K562 (cell line): Measurements from ENCODE around the gene ASB2. TPM values are rescaled to one million over a fixed set of nuclear protein-coding genes. Genes with fewer than 3 reads are reported as not detected.

ENCODE experiments used
- ATAC-seq: fragments of 200-7000 bp; cut with Tn5 transposase; 3 replicates; pipeline ENCODE4 v1.9.1; 2020; ENCODE audit warnings: moderate library complexity
- BruUV-seq: library from RNA; stranded (reverse); fragments of 400-500 nt; replicated peaks from 2 replicates; lab custom pipeline; 2021; lab: Mats Ljungman, UMichigan
- CTCF ChIA-PET: fragments of 300-600 bp; formaldehyde crosslinking; extraction: SDS; loops from one replicate; lab custom pipeline; 2021; ENCODE audit warnings: low intra/inter-chr PET ratio; lab: Yijun Ruan, JAX
- POLR2A ChIA-PET: fragments of 300-600, 350-650 bp; sonication (Branson Sonifier 250); formaldehyde crosslinking; extraction: SDS; loops from one replicate; lab custom pipeline; 2021; ENCODE audit warnings: antibody characterized with exemption, inconsistent platforms; lab: Yijun Ruan, JAX
- DNase-seq, 4 experiments: peaks; one replicate each; pipeline versions ENCODE4 v3.0.0 to v3.0.0-alpha.2; 2011 to 2018; ENCODE audit warnings: low spot score in 3 of 4, mixed read lengths in 3 of 4; ENCODE audit errors: extremely low read depth in 1 of 4
- FAIRE-seq: peaks from 2 replicates; lab custom pipeline; 2011; peaks lifted over from hg19 to GRCh38; lab: Jason Lieb, UNC
- H2AFZ ChIP-seq: 2 replicates; pipeline ENCODE4 v1.6.0; 2011; ENCODE audit warnings: low read depth, low read length, control low read depth, inconsistent platforms
- H3K27ac ChIP-seq: fragments of 200-600 bp; 3 replicates; pipeline ENCODE4 v1.8.0; 2011; ENCODE audit warnings: low read depth, mild to moderate bottlenecking, control low read depth, inconsistent platforms, low read length, moderate library complexity, mixed read lengths; ENCODE audit errors: extremely low read depth
- H3K27me3 ChIP-seq, 2 experiments: fragments of 300-600 bp in 1 of 2; 2 replicates in 1 of 2; 3 replicates in 1 of 2; pipeline versions ENCODE4 v1.6.0 to v1.8.0; 2011; ENCODE audit warnings: inconsistent platforms in 2 of 2, low read length in 2 of 2, mild to moderate bottlenecking in 1 of 2, mixed read lengths in 1 of 2, moderate library complexity in 1 of 2; ENCODE audit not compliant: control insufficient read depth in 2 of 2, insufficient read depth in 2 of 2
- H3K36me3 ChIP-seq: fragments of 300-600 bp; 3 replicates; pipeline ENCODE4 v1.8.0; 2011; ENCODE audit warnings: mild to moderate bottlenecking, low read length, inconsistent platforms; ENCODE audit not compliant: control insufficient read depth, insufficient read depth
- H3K4me1 ChIP-seq, 2 experiments: fragments of 200-600 bp in 1 of 2; replicated peaks in 1 of 2; 2 replicates in 1 of 2; 3 replicates in 1 of 2; pipeline versions ENCODE4 v1.5.1 to v1.8.0; 2011; ENCODE audit warnings: inconsistent platforms in 2 of 2, low read length in 2 of 2, mild to moderate bottlenecking in 1 of 2, mixed read lengths in 1 of 2, moderate library complexity in 1 of 2; ENCODE audit not compliant: control insufficient read depth in 2 of 2, insufficient read depth in 2 of 2
- H3K4me2 ChIP-seq: 2 replicates; pipeline ENCODE4 v1.6.1; 2011; ENCODE audit warnings: low read length, control low read depth, inconsistent platforms, mixed read lengths; ENCODE audit not compliant: insufficient read depth
- H3K4me3 ChIP-seq: fragments of 200-600 bp; sonication (generic), shearing (Covaris generic); 2 replicates; pipeline ENCODE4 v1.5.1; 2016; ENCODE audit warnings: control low read depth, inconsistent platforms
- H3K79me2 ChIP-seq: fragments of 200-600 bp; 3 replicates; pipeline ENCODE4 v1.8.0; 2011; ENCODE audit warnings: low read length, inconsistent platforms; ENCODE audit not compliant: control insufficient read depth, insufficient read depth
- H3K9ac ChIP-seq, 2 experiments: 2 replicates each; pipeline versions ENCODE4 v1.6.0 to v1.6.1; 2011; ENCODE audit warnings: low read depth in 2 of 2, low read length in 2 of 2, control low read depth in 1 of 2, inconsistent platforms in 1 of 2, mild to moderate bottlenecking in 1 of 2, mixed read lengths in 1 of 2; ENCODE audit not compliant: insufficient read depth in 1 of 2
- H3K9me1 ChIP-seq: one replicate; pipeline ENCODE4 v1.6.0; 2011; ENCODE audit warnings: inconsistent platforms, mild to moderate bottlenecking, low read length, moderate library complexity; ENCODE audit not compliant: control insufficient read depth, insufficient read depth
- H3K9me3 ChIP-seq: replicated peaks from 2 replicates; pipeline ENCODE4 v1.5.1; 2011; ENCODE audit warnings: low read depth, low read length, inconsistent platforms; ENCODE audit not compliant: control insufficient read depth, insufficient read depth
- H4K20me1 ChIP-seq: replicated peaks from 2 replicates; pipeline ENCODE4 v1.6.1; 2011; ENCODE audit warnings: low read length, inconsistent platforms, mixed read lengths; ENCODE audit not compliant: control insufficient read depth, insufficient read depth
- RBM25 ChIP-seq: fragments of 200-400 bp; formaldehyde crosslinking; IDR thresholded peaks from 2 replicates; pipeline ENCODE4 v1.6.1; 2018; ENCODE audit warnings: low read length, low read depth, moderate library complexity; ENCODE audit not compliant: severe bottlenecking
- ZFP36 ChIP-seq: fragments of 150-350 bp; IDR thresholded peaks from 2 replicates; pipeline ENCODE4 v1.6.1; 2018; ENCODE audit warnings: low read length, low read depth; ENCODE audit not compliant: partially characterized antibody
- WGBS: fragments of 100-300 bp; shearing (Covaris generic); methylation state at CpG from one replicate; pipeline ENCODE4 v1.1.6; 2016; ENCODE audit warnings: low coverage, mixed read lengths; ENCODE audit not compliant: insufficient coverage; ENCODE audit errors: missing lambda C conversion rate; 5-methylcytosine and 5-hydroxymethylcytosine counted together
- in situ Hi-C: fragments of 300-500 bp; cut with MboI; formaldehyde crosslinking; loops from 4 replicates; pipeline ENCODE4 v1.15.0; 2018; ENCODE audit warnings: inconsistent platforms, mixed read lengths
- intact Hi-C: fragments of 100-400 bp; cut with micrococcal nuclease; formaldehyde crosslinking; loops from 2 replicates; pipeline ENCODE4 v1.14.2; 2022
- polyA plus RNA-seq, 8 experiments: library from polyadenylated mRNA; depleted of rRNA in 4 of 8; stranded (reverse) in 5 of 8; unstranded in 3 of 8; fragments of >200 nt; fragmentation: Nextera tagmentation in 2 of 8; fragmentation: Illumina TruSeq in 1 of 8; extraction: Ambion mirVana in 2 of 8; extraction: Trizol in 1 of 8; gene quantifications; 2 replicates each; pipeline versions ENCODE4 v1.2.1 to v1.2.3, GENCODE V29; 2011 to 2014; ENCODE audit warnings: inconsistent platforms in 1 of 8, missing spikeins in 1 of 8
- total RNA-seq, 7 experiments: library from RNA; depleted of rRNA in 6 of 7; stranded (reverse); fragments of >200 nt in 6 of 7; fragmentation: Illumina TruSeq in 2 of 7; extraction: Trizol in 2 of 7; gene quantifications; 2 replicates each; pipeline versions ENCODE4 v1.2.1 to v1.2.3, GENCODE V29; 2011 to 2021; ENCODE audit warnings: low replicate concordance in 1 of 7
- TF ChIP-seq, protein P1 (sequence below), 2 experiments: fragments of 250-450 bp in 1 of 2; fragments of 450-650 bp in 1 of 2; sonication (Bioruptor Pico) in 1 of 2; IDR thresholded peaks; 2 replicates each; pipeline versions ENCODE4 v1.6.1 to v1.8.0; 2016 to 2021; ENCODE audit warnings: mild to moderate bottlenecking in 2 of 2, moderate library complexity in 2 of 2, missing compliant biosample characterization in 1 of 2, missing genetic modification characterization in 1 of 2

The ASB2 gene
- total and polyA plus RNA-seq, 9 of the 15 experiments (the other 6 are each of a cell fraction or from before 2014, with no cell fraction given), result not detected

DNA sequence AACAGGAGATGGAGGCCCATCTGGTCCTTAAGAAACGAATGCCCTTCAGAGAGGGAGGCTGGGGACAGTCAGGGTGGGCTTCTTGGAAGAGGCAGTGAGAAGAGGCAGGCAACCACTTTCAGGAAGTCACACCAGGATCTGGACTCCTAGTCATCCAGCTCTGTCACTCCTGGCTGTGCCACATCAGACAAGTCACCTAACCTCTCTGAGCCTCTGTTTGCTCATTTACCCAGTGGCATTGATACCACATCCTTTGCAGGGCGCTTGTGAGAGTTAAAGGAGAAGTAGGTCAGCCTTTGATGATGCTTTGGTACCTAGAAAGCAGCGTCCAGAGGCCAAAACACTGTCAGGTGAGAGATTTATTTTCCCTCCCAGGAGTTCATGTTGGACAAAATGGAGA lies 31.9 kb upstream of the ASB2 start:
- POLR2A ChIA-PET, result no interaction called here
- H3K9me1 ChIP-seq, result no peaks in the 10 kb centered on the region
- no peaks in the 10 kb centered on the region; the same call in 1 of the 2 replicates for H4K20me1 ChIP-seq
- intact Hi-C loops (no loop called here), in situ Hi-C loops (no loop called here)
- BruUV-seq, result no TSS peak
- CTCF ChIA-PET, result no interaction called here
- H3K36me3 ChIP-seq, result no peaks in the 10 kb centered on the region
- no peak for DNase-seq
- H3K4me3 ChIP-seq, result no peak overlapping the region
- TF ChIP-seq RBM25, result peak; percentile 17
- TF ChIP-seq, protein P1, sequence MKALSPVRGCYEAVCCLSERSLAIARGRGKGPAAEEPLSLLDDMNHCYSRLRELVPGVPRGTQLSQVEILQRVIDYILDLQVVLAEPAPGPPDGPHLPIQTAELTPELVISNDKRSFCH (CRISPR knock-in tag; IDR thresholded peaks at IDR 0.05), result no peak
- TF ChIP-seq, protein P1 (tag; IDR thresholded peaks at IDR 0.05), result no peak
- TF ChIP-seq ZFP36, result peak; percentile 50
- FAIRE-seq, result no peak
- 6% methylated on average over 3 of the region's 3 CpGs for WGBS
- no peak for ATAC-seq
- no peaks in the 10 kb centered on the region for H3K79me2 ChIP-seq
- H3K4me2 ChIP-seq, result no peak overlapping the region
- no peak overlapping the region for H2AFZ ChIP-seq
- no peaks in the 10 kb centered on the region for H3K4me1 ChIP-seq
- peaks cover 2 to 8% of the 10 kb centered on the region in 2 experiments; a peak in 4 of 5 replicates for H3K27me3 ChIP-seq
- H3K27ac ChIP-seq, result no peak overlapping the region
- H3K9me3 ChIP-seq, result no peaks in the 10 kb centered on the region
- H3K9ac ChIP-seq, result no peak overlapping the region
